Measurements from ENCODE around the gene PPIL1. TPM values are rescaled to one million over a fixed set of nuclear protein-coding genes. Genes with fewer than 3 reads are reported as not detected.

PPIL1 gene
- total and polyA plus RNA-seq, 10 of the 15 experiments (the other 5 are each of a cell fraction or from before 2014, with no cell fraction given) = 39.5 to 95.8 (median 70.5) TPM

GRCh38 chr6:36885461-36886401 lies 11.1 kb upstream of the PPIL1 start, which contains the start of gene C6orf89 (continued):
- TF ChIP-seq, protein P1, sequence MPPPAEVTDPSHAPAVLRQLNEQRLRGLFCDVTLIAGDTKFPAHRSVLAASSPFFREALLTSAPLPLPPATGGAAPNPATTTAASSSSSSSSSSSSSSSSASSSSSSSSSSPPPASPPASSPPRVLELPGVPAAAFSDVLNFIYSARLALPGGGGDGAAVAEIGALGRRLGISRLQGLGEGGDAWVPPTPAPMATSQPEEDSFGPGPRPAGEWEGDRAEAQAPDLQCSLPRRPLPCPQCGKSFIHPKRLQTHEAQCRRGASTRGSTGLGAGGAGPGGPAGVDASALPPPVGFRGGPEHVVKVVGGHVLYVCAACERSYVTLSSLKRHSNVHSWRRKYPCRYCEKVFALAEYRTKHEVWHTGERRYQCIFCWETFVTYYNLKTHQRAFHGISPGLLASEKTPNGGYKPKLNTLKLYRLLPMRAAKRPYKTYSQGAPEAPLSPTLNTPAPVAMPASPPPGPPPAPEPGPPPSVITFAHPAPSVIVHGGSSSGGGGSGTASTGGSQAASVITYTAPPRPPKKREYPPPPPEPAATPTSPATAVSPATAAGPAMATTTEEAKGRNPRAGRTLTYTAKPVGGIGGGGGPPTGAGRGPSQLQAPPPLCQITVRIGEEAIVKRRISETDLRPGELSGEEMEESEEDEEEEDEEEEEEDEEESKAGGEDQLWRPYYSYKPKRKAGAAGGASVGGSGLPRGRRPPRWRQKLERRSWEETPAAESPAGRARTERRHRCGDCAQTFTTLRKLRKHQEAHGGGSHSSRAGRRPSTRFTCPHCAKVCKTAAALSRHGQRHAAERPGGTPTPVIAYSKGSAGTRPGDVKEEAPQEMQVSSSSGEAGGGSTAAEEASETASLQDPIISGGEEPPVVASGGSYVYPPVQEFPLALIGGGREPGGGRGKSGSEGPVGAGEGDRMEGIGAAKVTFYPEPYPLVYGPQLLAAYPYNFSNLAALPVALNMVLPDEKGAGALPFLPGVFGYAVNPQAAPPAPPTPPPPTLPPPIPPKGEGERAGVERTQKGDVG (CRISPR knock-in tag; IDR thresholded peaks at IDR 0.05) = no peak
- no peak for TF ChIP-seq ZNF622 (IDR thresholded peaks at IDR 0.05)
- TF ChIP-seq, protein P2, sequence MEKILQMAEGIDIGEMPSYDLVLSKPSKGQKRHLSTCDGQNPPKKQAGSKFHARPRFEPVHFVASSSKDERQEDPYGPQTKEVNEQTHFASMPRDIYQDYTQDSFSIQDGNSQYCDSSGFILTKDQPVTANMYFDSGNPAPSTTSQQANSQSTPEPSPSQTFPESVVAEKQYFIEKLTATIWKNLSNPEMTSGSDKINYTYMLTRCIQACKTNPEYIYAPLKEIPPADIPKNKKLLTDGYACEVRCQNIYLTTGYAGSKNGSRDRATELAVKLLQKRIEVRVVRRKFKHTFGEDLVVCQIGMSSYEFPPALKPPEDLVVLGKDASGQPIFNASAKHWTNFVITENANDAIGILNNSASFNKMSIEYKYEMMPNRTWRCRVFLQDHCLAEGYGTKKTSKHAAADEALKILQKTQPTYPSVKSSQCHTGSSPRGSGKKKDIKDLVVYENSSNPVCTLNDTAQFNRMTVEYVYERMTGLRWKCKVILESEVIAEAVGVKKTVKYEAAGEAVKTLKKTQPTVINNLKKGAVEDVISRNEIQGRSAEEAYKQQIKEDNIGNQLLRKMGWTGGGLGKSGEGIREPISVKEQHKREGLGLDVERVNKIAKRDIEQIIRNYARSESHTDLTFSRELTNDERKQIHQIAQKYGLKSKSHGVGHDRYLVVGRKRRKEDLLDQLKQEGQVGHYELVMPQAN (conservative IDR thresholded peaks at IDR 0.05) = peak; percentile 94
- peak; percentile 95 for TF ChIP-seq IKZF1 (conservative IDR thresholded peaks at IDR 0.05)
- peak; percentile 38 to 60; a peak in 2 of 3 replicates for TF ChIP-seq EGR1 (IDR thresholded peaks at IDR 0.05; ENCODE audit: borderline replicate concordance in 1 of 2, low read depth in 2 of 2, low read length in 2 of 2)
- TF ChIP-seq POLR2AphosphoS5 (IDR thresholded peaks at IDR 0.05; ENCODE audit: low read length) = peak; percentile 83
- TF ChIP-seq USF1 (IDR thresholded peaks at IDR 0.05; ENCODE audit: borderline replicate concordance, extremely low read length, insufficient read depth, low read depth, low read length) = no peak
- peak; percentile 56; the same call in 1 of the 2 replicates for TF ChIP-seq MAX (IDR thresholded peaks at IDR 0.05; ENCODE audit: low read depth, low read length)
- TF ChIP-seq ZNF24 (IDR thresholded peaks at IDR 0.05) = 0 out of 2 replicates have a peak, but pooled peaks have one; percentile 18
- TF ChIP-seq STAT3 (IDR thresholded peaks at IDR 0.05; ENCODE audit: low read depth, low read length) = no peak
- TF ChIP-seq RB1 (IDR thresholded peaks at IDR 0.05; ENCODE audit: borderline replicate concordance) = peak; percentile 89; the same call in 1 of the 2 replicates
- peak; percentile 78 for TF ChIP-seq FOXK2 (IDR thresholded peaks at IDR 0.05)
- peak; percentile 81 for TF ChIP-seq DPF2 (IDR thresholded peaks at IDR 0.05)
- TF ChIP-seq SMAD1 (IDR thresholded peaks at IDR 0.05; ENCODE audit: low read depth, partially characterized antibody) = no peak
- peak; percentile 93 for TF ChIP-seq NR2F1 (conservative IDR thresholded peaks at IDR 0.05)
- peak in 1 of 2 experiments; percentile 98; a peak in 2 of 4 replicates for TF ChIP-seq ETV6 (conservative IDR thresholded peaks at IDR 0.05 in 1 of 2, IDR thresholded peaks at IDR 0.05 in 1 of 2; ENCODE audit: borderline replicate concordance in 1 of 2, low read depth in 1 of 2)
- peak; percentile 75; the same call in 1 of the 2 replicates for TF ChIP-seq SIN3A (IDR thresholded peaks at IDR 0.05; ENCODE audit: low read depth, low read length)
- TF ChIP-seq BCL11A (IDR thresholded peaks at IDR 0.05; ENCODE audit: low read depth, low read length) = no peak
- TF ChIP-seq JUND (IDR thresholded peaks at IDR 0.05; ENCODE audit: low read depth, low read length) = no peak

All from GM12878 (cell line).